Measurements from ENCODE around the gene DOK6. TPM values are rescaled to one million over a fixed set of nuclear protein-coding genes. Genes with fewer than 3 reads are reported as not detected.

DOK6 gene
- total RNA-seq, 1 donor = 3.6 TPM

- TF ChIP-seq CTCF (IDR thresholded peaks at IDR 0.05; ENCODE audit: extremely low read depth, low read depth, low read length) = no peak
- Histone ChIP-seq H3K9me3 (ENCODE audit: low read depth, low read length) (no peaks in the 10 kb centered on the region), H3K4me3 (ENCODE audit: insufficient read depth, low read length) (no peak overlapping the region), H4K20me1 (ENCODE audit: insufficient read depth, low read length) (no peaks in the 10 kb centered on the region), H3K27ac (ENCODE audit: low read depth, low read length) (no peak overlapping the region), H3K4me2 (ENCODE audit: insufficient read depth, low read length) (no peak overlapping the region), H3K36me3 (ENCODE audit: insufficient read depth, low read length) (no peaks in the 10 kb centered on the region), H3K27me3 (ENCODE audit: insufficient read depth, low read length) (no peaks in the 10 kb centered on the region), H3K79me2 (ENCODE audit: insufficient read depth, low read length) (no peaks in the 10 kb centered on the region), H2AFZ (ENCODE audit: low read length) (no peak overlapping the region), H3K4me1 (ENCODE audit: insufficient read depth, low read length) (no peaks in the 10 kb centered on the region)
- no peak for DNase-seq (ENCODE audit: insufficient read length, low spot score, missing footprints)
Observed at GRCh38 chr18:69558052-69558451, 157.4 kb downstream of the DOK6 start.

GRCh38 chr18:69559604-69560003 lies 158.9 kb downstream of the DOK6 start:
- no peak overlapping the region for H3K4me3 ChIP-seq (ENCODE audit: insufficient read depth, low read length)
- no peak for DNase-seq (ENCODE audit: insufficient read length, low spot score, missing footprints)
- TF ChIP-seq CTCF (IDR thresholded peaks at IDR 0.05; ENCODE audit: extremely low read depth, low read depth, low read length) = no peak

GRCh38 chr18:69564602-69565001 lies 163.9 kb downstream of the DOK6 start:
- Histone ChIP-seq H3K79me2 (ENCODE audit: insufficient read depth, low read length) (no peaks in the 10 kb centered on the region), H3K36me3 (ENCODE audit: insufficient read depth, low read length) (no peaks in the 10 kb centered on the region)

More at GRCh38 chr18:69559604-69560003, 158.9 kb downstream of the DOK6 start:
- Histone ChIP-seq H2AFZ (ENCODE audit: low read length) (no peak overlapping the region), H3K4me2 (ENCODE audit: insufficient read depth, low read length) (no peak overlapping the region), H3K27me3 (ENCODE audit: insufficient read depth, low read length) (no peaks in the 10 kb centered on the region), H3K36me3 (ENCODE audit: insufficient read depth, low read length) (no peaks in the 10 kb centered on the region), H3K27ac (ENCODE audit: low read depth, low read length) (no peak overlapping the region), H3K4me1 (ENCODE audit: insufficient read depth, low read length) (no peaks in the 10 kb centered on the region), H4K20me1 (ENCODE audit: insufficient read depth, low read length) (no peaks in the 10 kb centered on the region), H3K9me3 (ENCODE audit: low read depth, low read length) (no peaks in the 10 kb centered on the region), H3K79me2 (ENCODE audit: insufficient read depth, low read length) (no peaks in the 10 kb centered on the region)

More at GRCh38 chr18:69564602-69565001, 163.9 kb downstream of the DOK6 start:
- no peak overlapping the region for H2AFZ ChIP-seq (ENCODE audit: low read length)
- no peaks in the 10 kb centered on the region for H3K9me3 ChIP-seq (ENCODE audit: low read depth, low read length)
- H3K27me3 ChIP-seq (ENCODE audit: insufficient read depth, low read length) = no peaks in the 10 kb centered on the region
- H3K4me2 ChIP-seq (ENCODE audit: insufficient read depth, low read length) = no peak overlapping the region
- no peak overlapping the region for H3K27ac ChIP-seq (ENCODE audit: low read depth, low read length)
- TF ChIP-seq CTCF (IDR thresholded peaks at IDR 0.05; ENCODE audit: extremely low read depth, low read depth, low read length) = no peak
- H4K20me1 ChIP-seq (ENCODE audit: insufficient read depth, low read length) = no peaks in the 10 kb centered on the region
- no peaks in the 10 kb centered on the region for H3K4me1 ChIP-seq (ENCODE audit: insufficient read depth, low read length)
- DNase-seq (ENCODE audit: insufficient read length, low spot score, missing footprints) = no peak
- no peak overlapping the region for H3K4me3 ChIP-seq (ENCODE audit: insufficient read depth, low read length)

Measured in osteoblast (primary cell).